Stimulated activated memory B cell treated with anti-CD40 and anti-IgM and Interleukin-4, amounts not matched to agents 10 μg/mL and 1 μg/mL and 100 μg/mL, for 72 hours (primary cell): ENCODE measurements around the gene RNF144B.

Experiments
- ATAC-seq: fragments of 150-1000 bp; cut with Tn5 transposase; 2 replicates; pipeline ENCODE4 v1.10.0; 2021
- H3K27ac Mint-ChIP-seq: one replicate; pipeline ENCODE4 v1.8.0; 2022; ENCODE audit warnings: mild to moderate bottlenecking, mixed read lengths
- H3K27me3 Mint-ChIP-seq: one replicate; pipeline ENCODE4 v1.8.0; 2022; ENCODE audit warnings: mixed read lengths
- H3K36me3 Mint-ChIP-seq: one replicate; pipeline ENCODE4 v1.8.0; 2022; ENCODE audit warnings: mixed read lengths
- H3K4me1 Mint-ChIP-seq: one replicate; pipeline ENCODE4 v1.8.0; 2022; ENCODE audit warnings: mixed read lengths
- H3K4me3 Mint-ChIP-seq: one replicate; pipeline ENCODE4 v1.8.0; 2022; ENCODE audit warnings: mild to moderate bottlenecking, moderate library complexity, mixed read lengths
- H3K9me3 Mint-ChIP-seq: one replicate; pipeline ENCODE4 v1.8.0; 2022; ENCODE audit warnings: mixed read lengths

Gene RNF144B

GRCh38 chr6:18465410-18466154 lies 78.4 kb downstream of the RNF144B start:
- peaks cover 7% of the 10 kb centered on the region for H3K4me1 Mint-ChIP-seq
- H3K9me3 Mint-ChIP-seq, result peaks cover under 1% of the 10 kb centered on the region
- no peaks in the 10 kb centered on the region for H3K27me3 Mint-ChIP-seq
- no peak overlapping the region for H3K27ac Mint-ChIP-seq
- no peak for ATAC-seq
- H3K4me3 Mint-ChIP-seq, result no peak overlapping the region
- peaks cover 42% of the 10 kb centered on the region for H3K36me3 Mint-ChIP-seq

DNA sequence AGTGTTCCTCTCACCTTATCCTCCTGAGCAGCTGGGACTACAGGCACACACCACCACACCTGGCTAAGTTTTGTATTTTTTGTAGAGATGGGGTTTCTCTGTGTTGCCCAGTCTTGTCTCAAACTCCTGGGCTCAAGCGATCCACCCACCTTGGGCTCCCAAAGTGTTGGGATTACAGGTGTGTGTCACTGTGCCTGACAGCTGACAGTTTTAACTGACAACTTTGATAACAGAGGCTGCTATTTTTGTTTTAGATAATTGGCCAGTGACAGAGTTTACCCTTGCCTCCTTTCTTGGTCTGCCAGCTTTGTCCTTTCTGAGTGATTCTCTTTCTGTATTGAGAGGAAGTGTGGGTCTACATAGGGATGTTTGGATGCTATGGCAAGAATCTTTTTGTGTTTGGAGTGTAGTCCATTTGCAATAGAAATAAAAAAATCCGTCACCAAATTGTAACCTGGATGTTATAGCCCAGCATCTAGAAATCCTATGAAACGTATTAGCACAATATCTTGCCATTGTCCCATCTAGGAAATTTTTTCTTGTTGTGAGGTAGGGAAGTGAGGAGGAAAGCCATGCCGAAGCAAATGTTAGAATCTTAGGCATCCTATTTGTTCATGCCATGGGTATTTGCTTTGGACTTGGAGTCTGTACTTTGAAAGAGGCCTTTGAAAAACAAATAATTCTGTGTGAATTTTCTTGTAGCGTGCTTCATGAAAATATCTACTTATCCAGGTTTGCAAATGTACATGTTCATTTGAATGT lies 80.8 kb downstream of the RNF144B start:
- H3K36me3 Mint-ChIP-seq, result peaks cover 23% of the 10 kb centered on the region
- H3K4me3 Mint-ChIP-seq, result no peak overlapping the region
- no peak for ATAC-seq
- H3K27ac Mint-ChIP-seq, result no peak overlapping the region
- H3K9me3 Mint-ChIP-seq, result no peaks in the 10 kb centered on the region
- no peaks in the 10 kb centered on the region for H3K4me1 Mint-ChIP-seq
- no peaks in the 10 kb centered on the region for H3K27me3 Mint-ChIP-seq

DNA sequence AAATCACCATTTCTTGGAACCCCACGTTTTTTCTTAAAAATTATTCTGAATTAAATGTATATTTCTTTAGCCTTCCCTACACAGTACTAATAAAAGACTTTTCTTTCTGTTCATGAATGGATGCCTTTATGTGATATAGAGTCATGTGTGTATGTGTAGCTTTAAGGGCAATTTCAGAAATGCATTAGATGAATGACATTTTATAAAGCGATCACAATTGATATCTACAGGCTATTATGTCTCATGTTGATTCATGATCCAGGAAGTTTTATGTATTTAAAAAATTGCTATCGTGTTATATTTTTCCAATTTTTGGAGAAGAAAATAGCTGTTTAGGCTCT lies 81.3 kb downstream of the RNF144B start:
- ATAC-seq, result no peak
- Mint-ChIP-seq H3K36me3 (peaks cover 18% of the 10 kb centered on the region), H3K27ac (no peak overlapping the region), H3K9me3 (no peaks in the 10 kb centered on the region), H3K4me3 (no peak overlapping the region), H3K4me1 (peaks cover 5% of the 10 kb centered on the region), H3K27me3 (no peaks in the 10 kb centered on the region)

DNA sequence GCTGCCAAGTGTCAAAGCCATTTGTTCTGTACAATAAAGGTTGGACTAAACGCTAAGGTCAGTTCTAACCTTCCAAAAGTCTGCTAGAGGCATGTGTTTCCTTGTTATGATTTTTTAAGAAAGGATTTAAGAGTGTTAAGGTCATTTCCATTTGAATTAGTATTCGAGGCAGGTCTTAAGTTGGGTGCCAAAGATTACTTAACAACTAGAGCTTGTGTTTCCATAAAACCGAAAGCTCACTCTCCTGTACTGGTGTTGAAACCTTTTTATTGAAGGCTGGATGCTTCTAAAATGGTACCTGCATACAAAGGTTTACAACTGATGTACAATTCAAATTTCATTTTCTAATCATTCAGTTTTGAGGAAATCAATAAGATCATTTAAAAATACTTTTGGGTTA lies 82.4 kb downstream of the RNF144B start:
- H3K9me3 Mint-ChIP-seq, result no peaks in the 10 kb centered on the region
- no peaks in the 10 kb centered on the region for H3K27me3 Mint-ChIP-seq
- H3K4me3 Mint-ChIP-seq, result no peak overlapping the region
- no peak overlapping the region for H3K27ac Mint-ChIP-seq
- H3K4me1 Mint-ChIP-seq, result peaks cover 11% of the 10 kb centered on the region
- no peak for ATAC-seq
- peaks cover 13% of the 10 kb centered on the region for H3K36me3 Mint-ChIP-seq

- Mint-ChIP-seq H3K9me3 (no peaks in the 10 kb centered on the region), H3K4me3 (no peak overlapping the region), H3K36me3 (no peaks in the 10 kb centered on the region), H3K27ac (no peak overlapping the region), H3K4me1 (peaks cover 17% of the 10 kb centered on the region), H3K27me3 (no peaks in the 10 kb centered on the region)
- no peak for ATAC-seq
Observed at GRCh38 chr6:18471232-18471964, 84.2 kb downstream of the RNF144B start.

GRCh38 chr6:18472941-18473340 lies 85.8 kb downstream of the RNF144B start:
- no peaks in the 10 kb centered on the region for H3K36me3 Mint-ChIP-seq
- no peaks in the 10 kb centered on the region for H3K27me3 Mint-ChIP-seq
- H3K9me3 Mint-ChIP-seq, result no peaks in the 10 kb centered on the region
- no peak overlapping the region for H3K4me3 Mint-ChIP-seq
- peak overlapping the region; percentile 37 for H3K27ac Mint-ChIP-seq
- H3K4me1 Mint-ChIP-seq, result peaks cover 32% of the 10 kb centered on the region
- ATAC-seq, result no peak

DNA sequence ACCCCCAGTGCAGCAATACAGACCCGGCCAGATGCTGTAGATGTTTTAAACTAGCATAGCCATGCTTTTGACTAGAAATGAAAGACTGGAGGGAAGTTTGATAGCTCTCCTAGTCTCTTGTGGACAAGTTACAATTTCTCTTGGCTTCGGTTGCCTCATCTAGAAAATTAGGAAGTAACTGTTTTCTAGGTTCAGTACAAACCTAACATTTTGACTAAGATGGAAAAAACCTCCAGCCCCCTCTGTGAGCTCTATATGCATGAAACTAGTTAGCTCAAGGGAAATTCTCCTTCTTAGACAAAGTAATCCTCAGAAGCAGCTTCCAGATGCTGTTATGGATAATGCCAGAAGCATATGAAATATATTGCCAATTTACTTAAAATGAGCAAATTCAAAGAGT lies 86.6 kb downstream of the RNF144B start:
- H3K4me1 Mint-ChIP-seq, result peaks cover 40% of the 10 kb centered on the region
- H3K27me3 Mint-ChIP-seq, result no peaks in the 10 kb centered on the region
- peak; percentile 78 for ATAC-seq
- peak overlapping the region; percentile 37 for H3K27ac Mint-ChIP-seq
- H3K4me3 Mint-ChIP-seq, result no peak overlapping the region
- no peaks in the 10 kb centered on the region for H3K9me3 Mint-ChIP-seq
- no peaks in the 10 kb centered on the region for H3K36me3 Mint-ChIP-seq

GRCh38 chr6:18477301-18477941 lies 90.3 kb downstream of the RNF144B start:
- Mint-ChIP-seq H3K27ac (peak overlapping the region; percentile 72), H3K27me3 (no peaks in the 10 kb centered on the region), H3K36me3 (no peaks in the 10 kb centered on the region), H3K4me1 (peaks cover 55% of the 10 kb centered on the region), H3K4me3 (no peak overlapping the region), H3K9me3 (peaks cover 3% of the 10 kb centered on the region)
- peak; percentile 76 for ATAC-seq

- peaks cover 3% of the 10 kb centered on the region for H3K9me3 Mint-ChIP-seq
- H3K27me3 Mint-ChIP-seq, result no peaks in the 10 kb centered on the region
- no peak overlapping the region for H3K27ac Mint-ChIP-seq
- peaks cover 54% of the 10 kb centered on the region for H3K4me1 Mint-ChIP-seq
- H3K4me3 Mint-ChIP-seq, result no peak overlapping the region
- no peaks in the 10 kb centered on the region for H3K36me3 Mint-ChIP-seq
- no peak for ATAC-seq
Observed at GRCh38 chr6:18478610-18479009, 91.5 kb downstream of the RNF144B start.

DNA sequence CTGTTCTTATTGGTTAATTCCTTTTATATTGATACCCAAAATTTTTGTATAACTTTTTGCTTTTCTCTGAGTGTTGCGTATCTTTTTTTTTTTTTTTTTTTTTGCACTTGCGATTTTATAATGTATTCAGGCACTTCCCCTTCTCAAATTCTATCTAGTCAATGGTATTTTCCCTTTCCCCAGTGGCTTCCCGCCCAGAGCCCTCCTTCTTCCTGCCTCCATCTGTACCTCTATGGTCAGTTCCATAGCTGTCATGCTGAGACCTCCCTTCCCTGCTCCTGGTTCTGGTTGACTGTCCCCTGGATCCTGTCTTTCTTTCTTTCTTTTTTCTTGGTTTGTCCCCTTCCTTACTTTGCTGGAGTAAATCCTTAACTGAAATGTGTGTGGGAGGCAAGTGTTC lies 94.7 kb downstream of the RNF144B start:
- no peaks in the 10 kb centered on the region for H3K27me3 Mint-ChIP-seq
- H3K4me1 Mint-ChIP-seq, result peaks cover 56% of the 10 kb centered on the region
- no peak for ATAC-seq
- no peaks in the 10 kb centered on the region for H3K36me3 Mint-ChIP-seq
- H3K4me3 Mint-ChIP-seq, result peak overlapping the region; percentile 12
- H3K9me3 Mint-ChIP-seq, result peaks cover 3% of the 10 kb centered on the region
- H3K27ac Mint-ChIP-seq, result peak overlapping the region; percentile 22

- peak; percentile 60 for ATAC-seq
- no peak overlapping the region for H3K4me3 Mint-ChIP-seq
- H3K27ac Mint-ChIP-seq, result no peak overlapping the region
- H3K36me3 Mint-ChIP-seq, result no peaks in the 10 kb centered on the region
- H3K9me3 Mint-ChIP-seq, result peaks cover 3% of the 10 kb centered on the region
- peaks cover 10% of the 10 kb centered on the region for H3K27me3 Mint-ChIP-seq
- H3K4me1 Mint-ChIP-seq, result peaks cover 31% of the 10 kb centered on the region
Observed at GRCh38 chr6:18485660-18486435, 98.7 kb downstream of the RNF144B start.

- H3K27me3 Mint-ChIP-seq, result peaks cover 11% of the 10 kb centered on the region
- H3K4me1 Mint-ChIP-seq, result peaks cover 24% of the 10 kb centered on the region
- H3K36me3 Mint-ChIP-seq, result no peaks in the 10 kb centered on the region
- no peaks in the 10 kb centered on the region for H3K9me3 Mint-ChIP-seq
- no peak overlapping the region for H3K4me3 Mint-ChIP-seq
- H3K27ac Mint-ChIP-seq, result no peak overlapping the region
- ATAC-seq, result no peak
Observed at GRCh38 chr6:18488004-18488403, 100.9 kb downstream of the RNF144B start.

- peaks cover 11% of the 10 kb centered on the region for H3K27me3 Mint-ChIP-seq
- ATAC-seq, result no peak
- no peak overlapping the region for H3K27ac Mint-ChIP-seq
- H3K36me3 Mint-ChIP-seq, result no peaks in the 10 kb centered on the region
- H3K4me3 Mint-ChIP-seq, result no peak overlapping the region
- H3K9me3 Mint-ChIP-seq, result no peaks in the 10 kb centered on the region
- H3K4me1 Mint-ChIP-seq, result peaks cover 24% of the 10 kb centered on the region
Observed at GRCh38 chr6:18488526-18489270, 101.5 kb downstream of the RNF144B start.

DNA sequence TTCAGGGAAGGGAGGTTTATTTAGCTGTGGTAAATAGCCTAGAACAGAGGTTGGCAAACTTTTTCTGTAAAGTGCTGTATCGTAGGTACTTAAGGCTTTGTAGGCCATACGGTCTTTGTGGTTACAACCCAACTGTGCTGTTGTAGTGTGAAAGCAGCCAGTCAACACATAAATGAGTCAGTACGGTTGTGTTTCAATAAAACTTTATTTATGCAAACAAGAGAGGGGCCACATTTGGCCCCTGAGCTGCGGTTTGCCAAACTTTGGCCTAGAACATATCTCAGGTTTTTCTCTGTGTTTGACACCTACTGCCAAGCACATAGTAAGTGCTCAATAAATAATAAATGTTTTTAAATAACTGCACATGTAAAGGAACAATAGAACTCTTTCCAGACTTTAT lies 102.2 kb downstream of the RNF144B start:
- Mint-ChIP-seq H3K36me3 (no peaks in the 10 kb centered on the region), H3K4me3 (no peak overlapping the region), H3K27me3 (peaks cover 11% of the 10 kb centered on the region), H3K9me3 (no peaks in the 10 kb centered on the region), H3K4me1 (peaks cover 24% of the 10 kb centered on the region), H3K27ac (no peak overlapping the region)
- ATAC-seq, result no peak
